RWPE2 (cell line): ENCODE measurements around the gene ATP6AP2.
"Not testable (repeated sequence)": the region's sequence is repeated elsewhere in the genome, so short reads cannot be mapped to it uniquely, and the experiment has no call there.

ENCODE experiments used
- ATAC-seq: fragments of 200-7000 bp; cut with Tn5 transposase; 3 replicates; pipeline ENCODE4 v1.9.1; 2021; ENCODE audit warnings: low read depth
- DNase-seq: peaks from one replicate; pipeline ENCODE4 v3.0.0-alpha.2; 2020; ENCODE audit warnings: low spot score
- H3K27ac ChIP-seq: fragments of 450-650 bp; 2 replicates; pipeline ENCODE4 v1.5.1; 2017; ENCODE audit warnings: mild to moderate bottlenecking; ENCODE audit not compliant: poor library complexity, severe bottlenecking
- H3K27me3 ChIP-seq: fragments of 250-450 bp; sonication (Bioruptor Pico); 2 replicates; pipeline ENCODE4 v1.5.1; 2021; ENCODE audit warnings: mild to moderate bottlenecking, moderate library complexity; ENCODE audit not compliant: insufficient read depth, poor library complexity, severe bottlenecking
- H3K36me3 ChIP-seq: fragments of 250-450 bp; sonication (Bioruptor Pico); 2 replicates; pipeline ENCODE4 v1.5.1; 2020; ENCODE audit warnings: low read depth, mild to moderate bottlenecking, moderate library complexity
- H3K4me1 ChIP-seq: fragments of 250-450 bp; sonication (Bioruptor Pico); 2 replicates; pipeline ENCODE4 v1.5.1; 2021; ENCODE audit warnings: mild to moderate bottlenecking, moderate library complexity; ENCODE audit not compliant: insufficient read depth, poor library complexity, severe bottlenecking
- H3K4me3 ChIP-seq: fragments of 250-450 bp; sonication (Bioruptor Pico); 2 replicates; pipeline ENCODE4 v1.5.1; 2021; ENCODE audit warnings: mild to moderate bottlenecking, moderate library complexity; ENCODE audit not compliant: severe bottlenecking
- H3K9me3 ChIP-seq: fragments of 250-450 bp; sonication (Bioruptor Pico); 2 replicates; pipeline ENCODE4 v1.5.1; 2021; ENCODE audit warnings: mild to moderate bottlenecking, moderate library complexity; ENCODE audit not compliant: severe bottlenecking
- CTCF ChIP-seq: fragments of 450-650 bp; IDR thresholded peaks from one replicate; pipeline ENCODE4 v1.5.1; 2017; ENCODE audit warnings: mild to moderate bottlenecking, moderate library complexity; ENCODE audit not compliant: poor library complexity, severe bottlenecking

The ATP6AP2 gene

GRCh38 chrX:40579900-40580536 lies 752 bp upstream of the ATP6AP2 start:
- Histone ChIP-seq H3K9me3 (no peaks in the 10 kb centered on the region), H3K27me3 (no peaks in the 10 kb centered on the region), H3K4me1 (no peaks in the 10 kb centered on the region), H3K27ac (no peak overlapping the region), H3K4me3 (peak overlapping the region; percentile 82), H3K36me3 (no peaks in the 10 kb centered on the region)
- ATAC-seq (no peak), DNase-seq (no peak)
- no peak for TF ChIP-seq CTCF

GRCh38 chrX:40581336-40581920 lies 658 bp downstream of the ATP6AP2 start:
- no peak for TF ChIP-seq CTCF
- H3K36me3 ChIP-seq = no peaks in the 10 kb centered on the region
- no peaks in the 10 kb centered on the region for H3K9me3 ChIP-seq
- H3K27me3 ChIP-seq = no peaks in the 10 kb centered on the region
- no peaks in the 10 kb centered on the region for H3K4me1 ChIP-seq
- H3K27ac ChIP-seq = peak overlapping the region; percentile 45
- H3K4me3 ChIP-seq = peak overlapping the region; percentile 82
- DNase-seq = no peak
- ATAC-seq = no peak

GRCh38 chrX:40582178-40582577 lies 1.4 kb downstream of the ATP6AP2 start:
- not testable (repeated sequence) for ATAC-seq, H3K9me3 ChIP-seq, H3K36me3 ChIP-seq, H3K4me1 ChIP-seq, DNase-seq, H3K4me3 ChIP-seq, H3K27ac ChIP-seq, H3K27me3 ChIP-seq

- Histone ChIP-seq H3K27ac (no peak overlapping the region), H3K4me3 (no peak overlapping the region), H3K9me3 (no peaks in the 10 kb centered on the region), H3K4me1 (no peaks in the 10 kb centered on the region), H3K27me3 (no peaks in the 10 kb centered on the region), H3K36me3 (no peaks in the 10 kb centered on the region)
- DNase-seq (no peak), ATAC-seq (no peak)
- TF ChIP-seq CTCF = no peak
These were observed 2.0 kb downstream of the ATP6AP2 start for GRCh38 chrX:40582811-40583210.

- not testable (repeated sequence) for H3K4me3 ChIP-seq, H3K4me1 ChIP-seq, DNase-seq, H3K36me3 ChIP-seq, H3K27ac ChIP-seq, H3K9me3 ChIP-seq, ATAC-seq, H3K27me3 ChIP-seq
These were observed 6.9 kb downstream of the ATP6AP2 start for GRCh38 chrX:40587623-40588022.

GRCh38 chrX:40589616-40590321 lies 9.0 kb downstream of the ATP6AP2 start:
- H3K27me3 ChIP-seq, H3K36me3 ChIP-seq, H3K4me1 ChIP-seq, H3K9me3 ChIP-seq, H3K27ac ChIP-seq, DNase-seq, H3K4me3 ChIP-seq, ATAC-seq: not testable (repeated sequence)
